Esophagus squamous epithelium (tissue), 5 donors: ENCODE data around the gene MRPL41. TPM values are rescaled to one million over a fixed set of nuclear protein-coding genes. Genes with fewer than 3 reads are reported as not detected.

Experiments used
- DNase-seq: peaks from one replicate; lab custom pipeline; 2025; lab: John Stamatoyannopoulos, UW
- H3K27ac ChIP-seq, 4 donors: fragments of 200-600 bp; sonication (generic); one replicate each; pipeline ENCODE4 v1.5.1; 2016 to 2019; ENCODE audit warnings: mild to moderate bottlenecking in 1 of 4
- H3K27me3 ChIP-seq, 4 donors: fragments of 200-600 bp; sonication (generic); 1 replicate in 3 of 4; 2 replicates in 1 of 4; pipeline versions ENCODE4 v1.5.1 to v1.6.0; 2017 to 2021; ENCODE audit warnings: antibody characterized with exemption in 1 of 4
- H3K36me3 ChIP-seq, 3 donors: fragments of 200-600 bp; sonication (generic); one replicate each; pipeline ENCODE4 v1.5.1; 2016 to 2019
- H3K4me1 ChIP-seq, 3 donors: fragments of 200-600 bp; sonication (generic); one replicate each; pipeline ENCODE4 v1.5.1; 2017 to 2019
- H3K4me3 ChIP-seq, 4 donors: fragments of 200-600 bp; sonication (generic); 1 replicate in 3 of 4; 2 replicates in 1 of 4; pipeline ENCODE4 v1.5.1; 2016 to 2019; ENCODE audit warnings: mild to moderate bottlenecking in 2 of 4, moderate library complexity in 1 of 4
- H3K9me3 ChIP-seq, 3 donors: fragments of 200-600 bp; sonication (generic); one replicate each; pipeline ENCODE4 v1.5.1; 2016 to 2019
- POLR2A ChIP-seq, 4 donors: fragments of 450-650 bp; IDR thresholded peaks; one replicate each; pipeline ENCODE4 v1.6.1; 2017; ENCODE audit warnings: antibody characterized with exemption in 4 of 4, mild to moderate bottlenecking in 4 of 4, moderate library complexity in 3 of 4
- WGBS, 2 donors: methylation state at CpG; one replicate each; pipeline ENCODE4 v1.1.5; 2018; 5-methylcytosine and 5-hydroxymethylcytosine counted together
- intact Hi-C: fragments of 100-400 bp; cut with DNase I; formaldehyde crosslinking; loops from one replicate; pipeline ENCODE4 v1.15.0; 2022
- total RNA-seq, 4 donors: library from RNA; depleted of rRNA; stranded (reverse); fragments of >200 nt; gene quantifications; one replicate each; pipeline ENCODE4 v1.1.0, GENCODE V29; 2016
- TF ChIP-seq, protein P1 (sequence below), 6 experiments: fragments of 450-650 bp in 4 of 6; fragments of 200-600 bp in 2 of 6; sonication (generic) in 2 of 6; IDR thresholded peaks; one replicate each; pipeline ENCODE4 v1.5.1; 2016 to 2019; ENCODE audit warnings: antibody characterized with exemption in 6 of 6, mild to moderate bottlenecking in 4 of 6, moderate library complexity in 4 of 6
- donor health status: DM: yes; HTN: yes; CAD: no.

The MRPL41 gene
- total RNA-seq, 4 donors from 2014 or later: 31.6 to 48.6 (median 37.1) TPM

DNA sequence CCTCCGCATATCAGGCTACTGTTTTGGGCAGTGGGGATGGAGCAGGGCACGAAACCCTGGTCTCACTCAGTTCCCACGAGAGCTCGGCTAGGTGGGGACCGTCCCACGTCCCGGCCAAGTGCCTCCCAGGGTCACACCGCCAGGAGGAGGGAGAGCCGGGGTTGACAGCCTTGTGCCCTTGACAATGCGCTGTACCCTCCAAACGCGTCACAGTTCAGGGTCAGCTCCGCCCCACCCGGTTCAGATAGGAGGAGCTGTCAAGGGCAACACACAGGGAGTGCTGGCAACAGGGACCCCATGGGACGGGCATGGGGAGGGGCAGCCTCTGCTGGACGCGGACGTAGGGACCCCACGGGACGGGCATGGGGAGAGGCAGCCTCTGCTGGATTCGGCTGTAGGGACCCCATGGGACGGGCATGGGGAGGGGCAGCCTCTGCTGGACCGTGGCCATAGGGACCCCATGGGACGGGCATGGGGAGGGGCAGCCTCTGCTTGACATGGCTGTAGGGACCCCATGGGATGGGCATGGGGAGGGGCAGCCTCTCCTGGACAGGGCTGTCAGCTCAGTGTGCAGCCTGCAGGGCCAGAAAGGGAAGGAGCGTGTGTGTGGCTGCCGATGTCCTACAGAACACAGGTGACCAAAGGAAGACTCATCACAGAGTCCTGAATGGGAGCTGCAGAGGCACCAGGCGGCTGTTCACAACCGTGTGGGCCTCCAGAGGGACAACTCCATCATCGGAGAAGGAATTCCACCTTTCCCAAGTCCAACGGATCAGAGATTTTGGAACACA, 30.9 kb upstream of the MRPL41 start:
- H3K36me3 ChIP-seq: no peaks in the 10 kb centered on the region
- H3K27ac ChIP-seq: no peak overlapping the region
- H3K4me1 ChIP-seq: peaks cover 0 to 3% (median 0%) of the 10 kb centered on the region in 3 donors
- 84 to 94% methylated on average over 8 to 19 of the region's 30 CpGs for whole genome bisulfite sequencing, 2 donors
- no peaks in the 10 kb centered on the region for H3K27me3 ChIP-seq
- no peak for DNase-seq
- no peaks in the 10 kb centered on the region for H3K9me3 ChIP-seq
- no peak overlapping the region for H3K4me3 ChIP-seq
- TF ChIP-seq, protein P1, sequence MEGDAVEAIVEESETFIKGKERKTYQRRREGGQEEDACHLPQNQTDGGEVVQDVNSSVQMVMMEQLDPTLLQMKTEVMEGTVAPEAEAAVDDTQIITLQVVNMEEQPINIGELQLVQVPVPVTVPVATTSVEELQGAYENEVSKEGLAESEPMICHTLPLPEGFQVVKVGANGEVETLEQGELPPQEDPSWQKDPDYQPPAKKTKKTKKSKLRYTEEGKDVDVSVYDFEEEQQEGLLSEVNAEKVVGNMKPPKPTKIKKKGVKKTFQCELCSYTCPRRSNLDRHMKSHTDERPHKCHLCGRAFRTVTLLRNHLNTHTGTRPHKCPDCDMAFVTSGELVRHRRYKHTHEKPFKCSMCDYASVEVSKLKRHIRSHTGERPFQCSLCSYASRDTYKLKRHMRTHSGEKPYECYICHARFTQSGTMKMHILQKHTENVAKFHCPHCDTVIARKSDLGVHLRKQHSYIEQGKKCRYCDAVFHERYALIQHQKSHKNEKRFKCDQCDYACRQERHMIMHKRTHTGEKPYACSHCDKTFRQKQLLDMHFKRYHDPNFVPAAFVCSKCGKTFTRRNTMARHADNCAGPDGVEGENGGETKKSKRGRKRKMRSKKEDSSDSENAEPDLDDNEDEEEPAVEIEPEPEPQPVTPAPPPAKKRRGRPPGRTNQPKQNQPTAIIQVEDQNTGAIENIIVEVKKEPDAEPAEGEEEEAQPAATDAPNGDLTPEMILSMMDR (IDR thresholded peaks at IDR 0.05): no peak
- no peak for TF ChIP-seq POLR2A (IDR thresholded peaks at IDR 0.05)
- intact Hi-C loops: no loop called here

DNA sequence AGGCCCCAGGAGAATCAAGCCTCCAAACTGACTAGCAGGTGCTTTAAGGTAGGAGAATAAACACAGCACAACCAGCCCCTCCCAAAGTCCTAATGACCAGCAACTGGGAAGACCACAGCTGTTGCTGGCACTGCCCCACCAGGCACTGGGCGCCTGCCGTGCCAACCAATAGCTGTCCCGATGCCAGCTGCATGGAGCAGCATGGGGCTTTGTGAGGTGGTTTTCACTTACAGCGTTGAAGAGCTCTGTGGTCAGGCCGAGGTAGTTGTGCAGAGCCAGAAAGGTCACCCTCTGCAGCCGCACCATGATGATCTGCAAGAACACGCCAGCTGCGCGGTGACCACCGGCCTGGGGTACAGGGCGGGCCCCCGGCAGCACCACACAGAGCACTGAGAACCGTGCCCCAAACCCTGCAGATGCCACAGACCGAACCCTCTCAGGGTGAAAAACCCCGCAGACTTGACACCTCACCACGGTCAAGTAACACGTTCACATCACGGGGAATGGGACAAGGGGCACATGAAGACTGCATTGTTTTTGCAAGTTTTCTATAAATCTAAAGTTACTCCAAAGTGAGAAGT, 30.2 kb upstream of the MRPL41 start:
- intact Hi-C loops: no loop called here
- Histone ChIP-seq H3K9me3 (no peaks in the 10 kb centered on the region), H3K4me3 (no peak overlapping the region), H3K36me3 (no peaks in the 10 kb centered on the region), H3K27ac (no peak overlapping the region), H3K4me1 (peaks cover 0 to 3% (median 0%) of the 10 kb centered on the region in 3 donors), H3K27me3 (no peaks in the 10 kb centered on the region)
- DNase-seq: no peak
- TF ChIP-seq, protein P1 (IDR thresholded peaks at IDR 0.05): no peak
- no peak for TF ChIP-seq POLR2A (IDR thresholded peaks at IDR 0.05)
- 87 to 93% methylated on average over 8 to 11 of the region's 18 CpGs for WGBS, 2 donors

DNA sequence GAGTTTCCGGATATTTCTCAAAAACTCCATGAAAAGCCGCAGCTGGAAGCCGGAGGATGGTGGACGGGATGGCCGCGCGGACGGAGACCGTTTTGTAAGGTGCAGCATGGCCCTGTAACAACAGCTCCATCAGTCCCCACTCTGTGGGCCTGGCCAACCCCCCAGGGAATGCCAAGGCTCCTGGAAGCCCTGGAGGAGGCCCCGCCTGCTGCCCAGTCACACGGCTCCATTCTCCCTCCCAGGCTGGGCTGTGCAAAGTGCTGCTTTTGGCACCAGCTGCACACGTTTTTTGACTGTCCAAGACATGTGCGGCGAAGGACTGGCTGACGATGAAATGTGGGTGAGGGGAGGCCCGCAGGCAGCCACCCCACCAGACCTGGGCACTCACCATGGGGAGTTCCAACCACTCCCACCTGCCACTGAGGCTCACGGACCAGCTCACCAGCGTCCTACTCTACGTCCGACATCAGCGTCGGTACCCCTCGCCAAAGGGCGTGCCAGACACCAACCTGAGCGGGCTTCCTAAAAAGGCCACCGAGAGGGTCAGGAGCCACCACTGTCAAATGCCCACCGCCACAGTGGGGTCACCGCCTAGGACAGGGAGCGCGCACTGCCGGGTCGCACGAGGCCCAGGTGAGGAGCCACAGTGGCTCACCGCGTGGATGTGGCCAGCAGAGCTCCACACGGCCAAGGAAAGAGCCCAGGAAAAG, 28.8 kb upstream of the MRPL41 start:
- H3K27ac ChIP-seq: no peak overlapping the region
- TF ChIP-seq, protein P1 (IDR thresholded peaks at IDR 0.05): no peak
- TF ChIP-seq POLR2A (IDR thresholded peaks at IDR 0.05): no peak
- no peak overlapping the region for H3K4me3 ChIP-seq
- H3K4me1 ChIP-seq: peaks cover 0 to 3% (median 0%) of the 10 kb centered on the region in 3 donors
- no peaks in the 10 kb centered on the region for H3K27me3 ChIP-seq
- WGBS, 2 donors: 95 to 98% methylated on average over 16 to 20 of the region's 36 CpGs
- no peaks in the 10 kb centered on the region for H3K36me3 ChIP-seq
- no peak for DNase-seq
- no peaks in the 10 kb centered on the region for H3K9me3 ChIP-seq
- intact Hi-C loops: no loop called here

DNA sequence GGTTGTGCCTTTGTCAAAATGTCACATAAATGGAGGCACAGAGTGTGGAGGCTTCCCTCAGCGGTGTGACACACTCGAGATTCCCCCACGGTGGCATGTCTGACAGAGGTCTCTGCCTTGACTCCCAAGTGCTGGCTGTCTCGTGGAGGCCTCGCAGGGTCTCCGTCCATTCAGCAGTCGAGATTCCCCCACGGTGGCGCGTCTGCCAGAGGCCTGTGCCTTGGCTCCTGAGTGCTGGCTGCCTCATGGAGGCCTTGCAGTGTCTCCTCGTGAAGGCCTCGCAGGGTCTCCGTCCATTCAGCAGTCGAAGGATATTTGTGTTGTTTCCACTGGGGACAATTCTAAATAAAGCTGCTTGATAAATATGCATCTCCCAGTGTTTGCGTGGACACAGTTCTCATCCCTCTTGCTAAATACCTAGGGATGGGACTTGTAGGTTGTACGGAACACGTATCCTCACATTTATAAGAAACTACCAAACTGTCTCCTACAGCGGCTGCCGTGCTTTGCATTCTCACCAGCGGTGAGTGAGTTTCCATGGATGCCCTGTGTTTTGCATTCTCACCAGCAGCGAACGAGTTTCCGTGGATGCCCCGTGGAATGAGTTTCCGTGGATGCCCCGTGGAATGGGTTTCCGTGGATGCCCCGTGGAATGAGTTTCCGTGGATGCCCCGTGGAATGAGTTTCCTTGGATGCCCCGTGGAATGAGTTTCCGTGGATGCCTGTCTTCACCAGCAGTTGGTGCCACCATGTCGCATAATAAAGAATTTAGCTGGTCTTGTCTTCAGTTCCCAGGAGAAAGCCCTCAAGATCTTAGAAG, 27.3 kb upstream of the MRPL41 start:
- Histone ChIP-seq H3K27ac (no peak overlapping the region), H3K36me3 (no peaks in the 10 kb centered on the region), H3K4me1 (peaks cover 0 to 3% (median 0%) of the 10 kb centered on the region in 3 donors), H3K27me3 (no peaks in the 10 kb centered on the region), H3K9me3 (no peaks in the 10 kb centered on the region), H3K4me3 (no peak overlapping the region)
- no peak for DNase-seq
- TF ChIP-seq, protein P1 (IDR thresholded peaks at IDR 0.05): no peak
- no peak for TF ChIP-seq POLR2A (IDR thresholded peaks at IDR 0.05)
- 92 to 96% methylated on average over 15 to 26 of the region's 33 CpGs for WGBS, 2 donors
- intact Hi-C loops: no loop called here
